HL-60 (cell line): ENCODE results near the gene ROR1.

ENCODE experiments used
- GABPA ChIP-seq: IDR thresholded peaks from 2 replicates; pipeline ENCODE4 v1.6.1; 2012; ENCODE audit warnings: low read depth
- TF ChIP-seq, protein P1 (sequence below): IDR thresholded peaks from one replicate; pipeline ENCODE4 v1.5.1; 2011; ENCODE audit warnings: low read length, control low read depth, inconsistent platforms; ENCODE audit not compliant: insufficient read depth

DNA sequence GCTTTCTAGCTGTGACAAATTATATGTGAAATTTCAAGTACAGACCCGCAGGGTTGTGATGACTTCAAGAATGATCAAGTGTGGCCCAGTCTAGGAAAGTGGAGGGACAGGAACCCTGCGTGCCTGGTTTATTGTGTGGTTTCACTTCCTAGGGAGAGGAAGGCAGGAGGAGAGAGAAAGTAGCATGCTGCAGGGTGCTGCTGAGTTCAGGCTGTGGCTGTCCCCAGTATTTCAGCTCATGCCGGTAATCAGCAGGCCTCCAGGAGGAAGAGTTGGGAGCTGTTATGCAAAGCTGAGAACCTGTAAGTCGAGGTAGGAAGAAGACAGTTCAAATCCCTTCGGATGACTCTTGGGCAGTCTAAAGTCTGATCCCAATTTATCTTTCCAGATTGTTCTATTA lies 140.4 kb downstream of the ROR1 start:
- TF ChIP-seq GABPA: no peak
- TF ChIP-seq, protein P1, sequence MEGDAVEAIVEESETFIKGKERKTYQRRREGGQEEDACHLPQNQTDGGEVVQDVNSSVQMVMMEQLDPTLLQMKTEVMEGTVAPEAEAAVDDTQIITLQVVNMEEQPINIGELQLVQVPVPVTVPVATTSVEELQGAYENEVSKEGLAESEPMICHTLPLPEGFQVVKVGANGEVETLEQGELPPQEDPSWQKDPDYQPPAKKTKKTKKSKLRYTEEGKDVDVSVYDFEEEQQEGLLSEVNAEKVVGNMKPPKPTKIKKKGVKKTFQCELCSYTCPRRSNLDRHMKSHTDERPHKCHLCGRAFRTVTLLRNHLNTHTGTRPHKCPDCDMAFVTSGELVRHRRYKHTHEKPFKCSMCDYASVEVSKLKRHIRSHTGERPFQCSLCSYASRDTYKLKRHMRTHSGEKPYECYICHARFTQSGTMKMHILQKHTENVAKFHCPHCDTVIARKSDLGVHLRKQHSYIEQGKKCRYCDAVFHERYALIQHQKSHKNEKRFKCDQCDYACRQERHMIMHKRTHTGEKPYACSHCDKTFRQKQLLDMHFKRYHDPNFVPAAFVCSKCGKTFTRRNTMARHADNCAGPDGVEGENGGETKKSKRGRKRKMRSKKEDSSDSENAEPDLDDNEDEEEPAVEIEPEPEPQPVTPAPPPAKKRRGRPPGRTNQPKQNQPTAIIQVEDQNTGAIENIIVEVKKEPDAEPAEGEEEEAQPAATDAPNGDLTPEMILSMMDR: no peak
